NCI-H1436 (cell line): ENCODE measurements around the gene TMEM95.
A peak's percentile ranks its signal among the peaks of the same experiment; 100 is the strongest.

Experiments
- DNase-seq: peaks from one replicate; lab custom pipeline; 2025; lab: John Stamatoyannopoulos, UW

Gene TMEM95

GRCh38 chr17:7355053-7355452 is at the start of gene TMEM95:
TMEM95 (plus strand) TSS chr17:7355156; CDS start chr17:7355205, 49 bp downstream.
- DNase-seq = no peak

- peak; percentile 99 for DNase-seq
Measured at GRCh38 chr17:7306911-7307685, 47.9 kb upstream of the TMEM95 start, which contains the start of gene EIF5A. EIF5A (plus strand) TSS chr17:7307628; CDS start chr17:7309636, 2,008 bp downstream.

- no peak for DNase-seq
Measured at GRCh38 chr17:7307686-7308624, 47.0 kb upstream of the TMEM95 start.

- peak; percentile 60 for DNase-seq
Measured at GRCh38 chr17:7308625-7309433, 46.1 kb upstream of the TMEM95 start.

- no peak for DNase-seq
Measured at GRCh38 chr17:7309628-7310027, 45.3 kb upstream of the TMEM95 start.

- no peak for DNase-seq
Measured at GRCh38 chr17:7311110-7311705, 43.7 kb upstream of the TMEM95 start.

GRCh38 chr17:7312432-7313087 is 42.4 kb upstream of the TMEM95 start:
- no peak for DNase-seq

GRCh38 chr17:7313088-7313889 is 41.7 kb upstream of the TMEM95 start:
- DNase-seq = no peak

GRCh38 chr17:7313890-7314718 is 40.9 kb upstream of the TMEM95 start:
- DNase-seq = no peak

GRCh38 chr17:7314719-7315569 is 40.0 kb upstream of the TMEM95 start, which contains the start of gene GPS2:
GPS2 (minus strand) TSS chr17:7315360; CDS start chr17:7315052, 308 bp downstream.
- peak; percentile 87 for DNase-seq

GRCh38 chr17:7315570-7316235 is 39.3 kb upstream of the TMEM95 start:
- DNase-seq = no peak

GRCh38 chr17:7317161-7317803 is 37.7 kb upstream of the TMEM95 start:
- DNase-seq = no peak

GRCh38 chr17:7318121-7318860 is 36.7 kb upstream of the TMEM95 start:
- no peak for DNase-seq

- no peak for DNase-seq
Measured at GRCh38 chr17:7321466-7321865, 33.5 kb upstream of the TMEM95 start.

GRCh38 chr17:7322520-7323194 is 32.3 kb upstream of the TMEM95 start:
- no peak for DNase-seq
